H1 (cell line): ENCODE measurements around the gene DYNLT2B. TPM values are rescaled to one million over a fixed set of nuclear protein-coding genes. Genes with fewer than 3 reads are reported as not detected.

Experiments used
- CTCF ChIA-PET: fragments of 300-600 bp; sonication (Branson Sonifier 250); formaldehyde crosslinking; loops from one replicate; lab custom pipeline; 2021; ENCODE audit not compliant: partially characterized antibody; lab: Charles Lee
- POLR2A ChIA-PET: fragments of 300-600 bp; sonication (Branson Sonifier 250); formaldehyde crosslinking; loops from one replicate; lab custom pipeline; 2021; ENCODE audit warnings: inconsistent platforms; ENCODE audit not compliant: partially characterized antibody; lab: Charles Lee
- DNase-seq, 2 experiments: peaks; one replicate each; pipeline versions ENCODE4 v3.0.0 to v3.0.0-alpha.2; 2010 to 2022; ENCODE audit warnings: low spot score in 2 of 2, low read depth in 1 of 2, mixed read lengths in 1 of 2
- FAIRE-seq: peaks from 2 replicates; lab custom pipeline; 2011; peaks lifted over from hg19 to GRCh38; lab: Jason Lieb, UNC
- H2AFZ ChIP-seq: 2 replicates; pipeline ENCODE4 v1.8.1; 2012; ENCODE audit warnings: low read length, inconsistent platforms
- H2AK5ac ChIP-seq: 2 replicates; pipeline ENCODE4 v1.6.1; 2013; ENCODE audit warnings: low read depth, low read length
- H2BK120ac ChIP-seq: replicated peaks from 2 replicates; pipeline ENCODE3; 2013; ENCODE audit warnings: low read depth, low read length, inconsistent platforms
- H2BK12ac ChIP-seq: 2 replicates; pipeline ENCODE4 v1.6.1; 2013; ENCODE audit warnings: low read depth, low read length
- H2BK15ac ChIP-seq: 2 replicates; pipeline ENCODE4 v1.6.1; 2013; ENCODE audit warnings: low read length
- H2BK20ac ChIP-seq: 2 replicates; pipeline ENCODE4 v1.6.1; 2013; ENCODE audit warnings: low read length
- H2BK5ac ChIP-seq: 2 replicates; pipeline ENCODE4 v1.6.1; 2013; ENCODE audit warnings: low read depth, low read length
- H3K14ac ChIP-seq: 2 replicates; pipeline ENCODE4 v1.6.1; 2013; ENCODE audit warnings: inconsistent platforms; ENCODE audit not compliant: insufficient read length
- H3K18ac ChIP-seq: 2 replicates; pipeline ENCODE4 v1.6.1; 2013; ENCODE audit warnings: low read length; ENCODE audit errors: extremely low read depth
- H3K23ac ChIP-seq: 2 replicates; pipeline ENCODE4 v1.6.1; 2013; ENCODE audit warnings: inconsistent platforms; ENCODE audit not compliant: insufficient read length
- H3K23me2 ChIP-seq: 2 replicates; pipeline ENCODE4 v1.6.1; 2013; ENCODE audit warnings: low read depth, low read length
- H3K27ac ChIP-seq: 2 replicates; pipeline ENCODE4 v1.6.1; 2011; ENCODE audit warnings: low read depth, low read length, inconsistent platforms
- H3K27me3 ChIP-seq, 4 experiments: replicated peaks in 1 of 4; 1 replicate in 1 of 4; 2 replicates in 3 of 4; pipeline versions ENCODE4 v1.6.1 to v1.8.1; 2011 to 2013; ENCODE audit warnings: low read length in 3 of 4, mild to moderate bottlenecking in 3 of 4, inconsistent platforms in 2 of 4, mixed read lengths in 2 of 4, moderate library complexity in 1 of 4; ENCODE audit not compliant: control insufficient read depth in 3 of 4, insufficient read depth in 3 of 4; ENCODE audit errors: extremely low read depth in 1 of 4
- H3K36me3 ChIP-seq, 4 experiments: 2 replicates each; pipeline versions ENCODE4 v1.6.1 to v1.8.1; 2011 to 2013; ENCODE audit warnings: mild to moderate bottlenecking in 4 of 4, low read length in 3 of 4, moderate library complexity in 2 of 4, control low read depth in 1 of 4, inconsistent platforms in 1 of 4; ENCODE audit not compliant: insufficient read depth in 4 of 4, control insufficient read depth in 2 of 4
- H3K4ac ChIP-seq: replicated peaks from 2 replicates; pipeline ENCODE3; 2013; ENCODE audit warnings: low read length, low read depth, mixed read lengths, inconsistent platforms; ENCODE audit not compliant: insufficient read length
- H3K4me1 ChIP-seq, 4 experiments: replicated peaks in 1 of 4; 1 replicate in 1 of 4; 2 replicates in 3 of 4; pipeline versions ENCODE4 v1.6.1 to v1.8.1; 2011 to 2013; ENCODE audit warnings: low read length in 3 of 4, inconsistent platforms in 2 of 4, mixed read lengths in 1 of 4; ENCODE audit not compliant: insufficient read depth in 4 of 4, control insufficient read depth in 3 of 4
- H3K4me2 ChIP-seq, 2 experiments: 2 replicates each; pipeline versions ENCODE4 v1.6.1 to v1.8.1; 2011 to 2013; ENCODE audit warnings: low read depth in 2 of 2, low read length in 2 of 2, control low read depth in 1 of 2, inconsistent platforms in 1 of 2, mild to moderate bottlenecking in 1 of 2; ENCODE audit not compliant: insufficient read depth in 1 of 2
- H3K4me3 ChIP-seq, 4 experiments: fragments of 200-600, 300-600 bp in 1 of 4; sonication (generic), shearing (Covaris generic), sonication (Bioruptor Twin) in 1 of 4; 2 replicates each; pipeline versions ENCODE4 v1.5.1 to v1.8.1; 2011 to 2016; ENCODE audit warnings: low read length in 4 of 4, low read depth in 3 of 4, control low read depth in 2 of 4, inconsistent platforms in 2 of 4, mild to moderate bottlenecking in 2 of 4, mixed read lengths in 1 of 4, moderate library complexity in 1 of 4; ENCODE audit not compliant: insufficient read depth in 2 of 4; ENCODE audit errors: extremely low read depth in 1 of 4
- H3K56ac ChIP-seq: replicated peaks from 2 replicates; pipeline ENCODE3; 2013; ENCODE audit warnings: low read depth, mild to moderate bottlenecking, mixed read lengths, low read length, inconsistent platforms; ENCODE audit not compliant: insufficient read length
- H3K79me1 ChIP-seq: 2 replicates; pipeline ENCODE4 v1.6.1; 2013; ENCODE audit warnings: low read depth, low read length, control low read depth
- H3K79me2 ChIP-seq, 2 experiments: 2 replicates each; pipeline versions ENCODE4 v1.6.1 to v1.8.1; 2012 to 2013; ENCODE audit warnings: low read length in 2 of 2, mild to moderate bottlenecking in 2 of 2, inconsistent platforms in 1 of 2; ENCODE audit not compliant: insufficient read depth in 2 of 2, control insufficient read depth in 1 of 2
- H3K9ac ChIP-seq, 4 experiments: replicated peaks in 1 of 4; 1 replicate in 1 of 4; 2 replicates in 3 of 4; pipeline versions ENCODE4 v1.6.1 to v1.8.1; 2011 to 2013; ENCODE audit warnings: low read depth in 3 of 4, low read length in 3 of 4, control low read depth in 2 of 4, mild to moderate bottlenecking in 2 of 4, moderate library complexity in 2 of 4, inconsistent platforms in 1 of 4; ENCODE audit errors: extremely low read depth in 1 of 4
- H3K9me3 ChIP-seq, 2 experiments: 2 replicates each; pipeline versions ENCODE4 v1.6.1 to v1.8.1; 2012 to 2013; ENCODE audit warnings: mild to moderate bottlenecking in 2 of 2, moderate library complexity in 2 of 2, control low read depth in 1 of 2, inconsistent platforms in 1 of 2, low read depth in 1 of 2, low read length in 1 of 2, mixed read lengths in 1 of 2; ENCODE audit not compliant: insufficient read depth in 2 of 2
- H4K20me1 ChIP-seq, 2 experiments: replicated peaks in 1 of 2; 2 replicates each; pipeline versions ENCODE3 to v1.8.1; 2011 to 2013; ENCODE audit warnings: inconsistent platforms in 2 of 2, low read length in 2 of 2, mild to moderate bottlenecking in 1 of 2; ENCODE audit not compliant: insufficient read depth in 2 of 2, control insufficient read depth in 1 of 2
- H4K5ac ChIP-seq: 2 replicates; pipeline ENCODE4 v1.6.1; 2013; ENCODE audit warnings: low read length, low read depth, mixed read lengths, inconsistent platforms; ENCODE audit not compliant: insufficient read length
- H4K8ac ChIP-seq: 2 replicates; pipeline ENCODE4 v1.8.0; 2013; ENCODE audit warnings: mild to moderate bottlenecking, moderate library complexity, low read length, inconsistent platforms; ENCODE audit not compliant: insufficient read depth; ENCODE audit errors: extremely low read depth
- H4K91ac ChIP-seq: replicated peaks from 2 replicates; pipeline ENCODE3; 2013; ENCODE audit warnings: low read length, mixed read lengths, inconsistent platforms; ENCODE audit not compliant: insufficient read length
- WGBS, 2 experiments: shearing (Covaris generic) in 1 of 2; methylation state at CpG; one replicate each; pipeline versions ENCODE4 v1.1.6 to v1.1.7; 2013 to 2015; ENCODE audit warnings: low lambda C conversion rate in 2 of 2, mixed read lengths in 2 of 2, inconsistent platforms in 1 of 2, low coverage in 1 of 2, missing lambda C conversion rate in 1 of 2; ENCODE audit not compliant: insufficient replicate concordance in 2 of 2, insufficient coverage in 1 of 2, insufficient read length in 1 of 2; ENCODE audit errors: extremely low coverage in 1 of 2, missing lambda C conversion rate in 1 of 2; 5-methylcytosine and 5-hydroxymethylcytosine counted together
- polyA plus RNA-seq, 7 experiments: library from polyadenylated mRNA; depleted of rRNA in 3 of 7; stranded (reverse) in 5 of 7; unstranded in 2 of 7; fragments of >200 nt in 5 of 7; fragments of 200-250 nt in 2 of 7; gene quantifications; 1 replicate in 5 of 7; 2 replicates in 1 of 7; 4 replicates in 1 of 7; pipeline versions ENCODE4 v1.2.1 to v1.2.3, GENCODE V29; 2011 to 2013; ENCODE audit warnings: missing spikeins in 2 of 7, mixed read lengths in 2 of 7
- total RNA-seq: library from RNA; stranded (reverse); fragmentation: NEBNext Ultra II Directional; extraction: Animal tissue kit (Norgen Biotek cat#: 25700); gene quantifications from 2 replicates; pipeline ENCODE4 v1.2.1, GENCODE V29; 2021

Gene DYNLT2B
- total and polyA plus RNA-seq, 2 of the 8 experiments (the other 6 are each of a cell fraction or from before 2014, with no cell fraction given) = 10.9 to 22.2 TPM

GRCh38 chr3:196332168-196332567, 14.1 kb upstream of the DYNLT2B start:
- no peaks in the 10 kb centered on the region for H3K79me1 ChIP-seq
- H3K4ac ChIP-seq = no peak overlapping the region
- H3K23ac ChIP-seq = no peak overlapping the region
- H4K91ac ChIP-seq = no peak overlapping the region
- no peak overlapping the region for H3K14ac ChIP-seq
- H3K9ac ChIP-seq = no peak overlapping the region
- H4K8ac ChIP-seq = no peak overlapping the region
- H2BK12ac ChIP-seq = no peak overlapping the region
- H2AFZ ChIP-seq = no peak overlapping the region
- no peak overlapping the region for H2BK15ac ChIP-seq
- no peaks in the 10 kb centered on the region for H3K23me2 ChIP-seq
- POLR2A ChIA-PET = no interaction called here
- FAIRE-seq (no peak), DNase-seq (no peak)
- no peaks in the 10 kb centered on the region for H3K9me3 ChIP-seq
- H3K27ac ChIP-seq = no peak overlapping the region
- no peaks in the 10 kb centered on the region for H4K20me1 ChIP-seq
- no peak overlapping the region for H2AK5ac ChIP-seq
- no peaks in the 10 kb centered on the region for H3K79me2 ChIP-seq
- no peaks in the 10 kb centered on the region for H3K27me3 ChIP-seq
- CTCF ChIA-PET = interaction anchor here (0.6 kb wide), 2 partner anchors 39 to 43 kb away, joined by 3 to 5 read pairs; no protein-coding TSS in a partner anchor
- H2BK120ac ChIP-seq = no peak overlapping the region
- H3K4me1 ChIP-seq = peaks cover 0 to 4% (median 2%) of the 10 kb centered on the region in 4 experiments; a peak in 4 of 7 replicates
- H2BK20ac ChIP-seq = no peak overlapping the region
- no peak overlapping the region for H3K18ac ChIP-seq
- 88% methylated on average over 7 of the region's 8 CpGs; no CpG with 5 or more reads in 1 of the 2 experiments for WGBS, 2 experiments
- no peak overlapping the region for H3K4me3 ChIP-seq
- H2BK5ac ChIP-seq = no peak overlapping the region
- H4K5ac ChIP-seq = no peak overlapping the region
- H3K4me2 ChIP-seq = no peak overlapping the region
- no peaks in the 10 kb centered on the region for H3K36me3 ChIP-seq
- no peak overlapping the region for H3K56ac ChIP-seq
